SH-SY5Y (cell line): Measurements from ENCODE around the gene CASP10.

Source experiments
- GATA2 ChIP-seq: IDR thresholded peaks from 2 replicates; pipeline ENCODE4 v1.6.1; 2011; ENCODE audit warnings: mild to moderate bottlenecking, low read depth, low read length
- GATA3 ChIP-seq: IDR thresholded peaks from 2 replicates; pipeline ENCODE4 v1.6.1; 2011; ENCODE audit warnings: low read depth, mild to moderate bottlenecking, low read length, moderate library complexity

GRCh38 chr2:201275990-201276389 lies 93.0 kb downstream of the CASP10 start:
- TF ChIP-seq GATA3 = no peak
- no peak for TF ChIP-seq GATA2
